ENCODE data around the gene NRDC.

Gene NRDC

DNA sequence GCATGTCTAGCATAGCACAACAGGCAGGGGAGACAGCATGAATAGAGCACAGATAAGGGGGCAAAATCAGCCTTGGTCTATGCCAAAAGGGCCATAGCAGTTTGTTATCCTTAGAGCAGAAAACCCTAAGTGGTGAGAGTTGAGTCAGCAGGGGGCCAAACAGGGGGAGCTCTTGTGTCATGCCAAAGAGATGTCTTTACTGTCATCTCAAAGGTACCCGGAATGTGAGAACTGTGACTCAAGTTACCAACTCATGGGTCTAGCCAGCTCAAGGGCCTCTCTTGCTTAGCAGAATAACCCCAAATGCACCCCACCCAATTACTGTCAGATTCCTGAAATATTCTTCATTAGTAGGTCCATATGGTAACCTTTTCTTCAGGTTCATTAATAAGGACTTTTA lies 45.9 kb upstream of the NRDC start:
- no peaks in the 10 kb centered on the region for H3K27me3 ChIP-seq (replicated peaks; ENCODE audit: insufficient read depth, low read length)
- no peak overlapping the region for H3K4me3 ChIP-seq (ENCODE audit: low read length)
- no peak overlapping the region for H2AFZ ChIP-seq (ENCODE audit: low read length)
- DNase-seq: no peak
- H3K9me2 ChIP-seq (replicated peaks; ENCODE audit: insufficient read depth, low read length): no peaks in the 10 kb centered on the region
- TF ChIP-seq EZH2phosphoT487 (IDR thresholded peaks at IDR 0.05; ENCODE audit: low read length): no peak
- TF ChIP-seq, protein P1, sequence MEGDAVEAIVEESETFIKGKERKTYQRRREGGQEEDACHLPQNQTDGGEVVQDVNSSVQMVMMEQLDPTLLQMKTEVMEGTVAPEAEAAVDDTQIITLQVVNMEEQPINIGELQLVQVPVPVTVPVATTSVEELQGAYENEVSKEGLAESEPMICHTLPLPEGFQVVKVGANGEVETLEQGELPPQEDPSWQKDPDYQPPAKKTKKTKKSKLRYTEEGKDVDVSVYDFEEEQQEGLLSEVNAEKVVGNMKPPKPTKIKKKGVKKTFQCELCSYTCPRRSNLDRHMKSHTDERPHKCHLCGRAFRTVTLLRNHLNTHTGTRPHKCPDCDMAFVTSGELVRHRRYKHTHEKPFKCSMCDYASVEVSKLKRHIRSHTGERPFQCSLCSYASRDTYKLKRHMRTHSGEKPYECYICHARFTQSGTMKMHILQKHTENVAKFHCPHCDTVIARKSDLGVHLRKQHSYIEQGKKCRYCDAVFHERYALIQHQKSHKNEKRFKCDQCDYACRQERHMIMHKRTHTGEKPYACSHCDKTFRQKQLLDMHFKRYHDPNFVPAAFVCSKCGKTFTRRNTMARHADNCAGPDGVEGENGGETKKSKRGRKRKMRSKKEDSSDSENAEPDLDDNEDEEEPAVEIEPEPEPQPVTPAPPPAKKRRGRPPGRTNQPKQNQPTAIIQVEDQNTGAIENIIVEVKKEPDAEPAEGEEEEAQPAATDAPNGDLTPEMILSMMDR (IDR thresholded peaks at IDR 0.05; ENCODE audit: low read length): no peak
- no peak for TF ChIP-seq EZH2 (optimal IDR thresholded peaks at IDR 0.05; ENCODE audit: low read depth, low read length)
- H3K4me2 ChIP-seq (ENCODE audit: low read depth, low read length): no peak overlapping the region
- no peaks in the 10 kb centered on the region for H3K79me2 ChIP-seq (ENCODE audit: low read length)
- H3K4me1 ChIP-seq (ENCODE audit: low read length): no peaks in the 10 kb centered on the region
- H4K20me1 ChIP-seq (ENCODE audit: insufficient read depth, low read length): no peaks in the 10 kb centered on the region
- no peaks in the 10 kb centered on the region for H3F3A ChIP-seq (ENCODE audit: insufficient read depth, low read length)
- H3K9me3 ChIP-seq (replicated peaks; ENCODE audit: insufficient read depth, low read length): no peaks in the 10 kb centered on the region
- no peak overlapping the region for H3K27ac ChIP-seq (ENCODE audit: low read length)
- no peaks in the 10 kb centered on the region for H3K36me3 ChIP-seq (replicated peaks; ENCODE audit: insufficient read depth, low read length)
- H3K9ac ChIP-seq (ENCODE audit: low read length): no peak overlapping the region

GRCh38 chr1:51922040-51922439 lies 43.5 kb upstream of the NRDC start:
- Histone ChIP-seq H3K27me3 (replicated peaks; ENCODE audit: insufficient read depth, low read length) (no peaks in the 10 kb centered on the region), H3K4me3 (ENCODE audit: low read length) (no peak overlapping the region), H4K20me1 (ENCODE audit: insufficient read depth, low read length) (no peaks in the 10 kb centered on the region), H3F3A (ENCODE audit: insufficient read depth, low read length) (no peaks in the 10 kb centered on the region), H3K36me3 (replicated peaks; ENCODE audit: insufficient read depth, low read length) (no peaks in the 10 kb centered on the region), H3K9me2 (replicated peaks; ENCODE audit: insufficient read depth, low read length) (no peaks in the 10 kb centered on the region), H3K9ac (ENCODE audit: low read length) (no peak overlapping the region), H2AFZ (ENCODE audit: low read length) (no peak overlapping the region), H3K79me2 (ENCODE audit: low read length) (no peaks in the 10 kb centered on the region), H3K4me1 (ENCODE audit: low read length) (no peaks in the 10 kb centered on the region), H3K4me2 (ENCODE audit: low read depth, low read length) (no peak overlapping the region), H3K9me3 (replicated peaks; ENCODE audit: insufficient read depth, low read length) (no peaks in the 10 kb centered on the region), H3K27ac (ENCODE audit: low read length) (no peak overlapping the region)
- TF ChIP-seq, protein P1 (IDR thresholded peaks at IDR 0.05; ENCODE audit: low read length): no peak
- TF ChIP-seq EZH2phosphoT487 (IDR thresholded peaks at IDR 0.05; ENCODE audit: low read length) (no peak), EZH2 (optimal IDR thresholded peaks at IDR 0.05; ENCODE audit: low read depth, low read length) (no peak)
- no peak for DNase-seq

DNA sequence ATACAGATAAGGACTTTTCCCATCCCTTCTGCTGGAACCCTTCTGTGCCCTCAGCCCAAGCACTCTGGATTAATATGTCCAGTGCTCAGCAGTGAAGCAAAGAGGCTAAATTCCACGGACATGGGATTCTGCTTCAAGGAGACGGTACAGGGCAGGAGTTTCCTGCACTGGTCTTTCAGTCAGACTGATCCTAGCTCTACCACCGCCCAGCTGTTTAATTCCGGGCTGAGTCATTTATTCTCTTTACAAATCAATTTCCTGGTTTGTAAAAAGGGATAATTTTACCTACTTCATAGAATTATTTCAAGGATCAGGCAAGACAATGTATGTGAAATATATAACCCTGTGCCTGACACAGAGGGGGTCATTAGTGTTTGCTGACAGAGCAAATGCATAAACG lies 41.6 kb upstream of the NRDC start:
- H3K27me3 ChIP-seq (replicated peaks; ENCODE audit: insufficient read depth, low read length): no peaks in the 10 kb centered on the region
- no peaks in the 10 kb centered on the region for H3K9me2 ChIP-seq (replicated peaks; ENCODE audit: insufficient read depth, low read length)
- H3F3A ChIP-seq (ENCODE audit: insufficient read depth, low read length): no peaks in the 10 kb centered on the region

More for the DNA sequence above, 41.6 kb upstream of the NRDC start:
- Histone ChIP-seq H3K36me3 (replicated peaks; ENCODE audit: insufficient read depth, low read length) (no peaks in the 10 kb centered on the region), H3K79me2 (ENCODE audit: low read length) (no peaks in the 10 kb centered on the region), H3K9me3 (replicated peaks; ENCODE audit: insufficient read depth, low read length) (no peaks in the 10 kb centered on the region), H3K9ac (ENCODE audit: low read length) (no peak overlapping the region), H3K4me1 (ENCODE audit: low read length) (no peaks in the 10 kb centered on the region), H3K27ac (ENCODE audit: low read length) (no peak overlapping the region), H4K20me1 (ENCODE audit: insufficient read depth, low read length) (no peaks in the 10 kb centered on the region), H2AFZ (ENCODE audit: low read length) (no peak overlapping the region), H3K4me3 (ENCODE audit: low read length) (no peak overlapping the region), H3K4me2 (ENCODE audit: low read depth, low read length) (no peak overlapping the region)
- no peak for DNase-seq
- TF ChIP-seq EZH2phosphoT487 (IDR thresholded peaks at IDR 0.05; ENCODE audit: low read length) (no peak), EZH2 (optimal IDR thresholded peaks at IDR 0.05; ENCODE audit: low read depth, low read length) (no peak)
- TF ChIP-seq, protein P1 (IDR thresholded peaks at IDR 0.05; ENCODE audit: low read length): no peak
